ENCODE measurements around the gene BDH1. TPM values are rescaled to one million over a fixed set of nuclear protein-coding genes. Genes with fewer than 3 reads are reported as not detected.

The BDH1 gene
- total and polyA plus RNA-seq, 2 of the 8 experiments (the other 6 are each of a cell fraction or from before 2014, with no cell fraction given): 27.2 to 28.1 TPM

GRCh38 chr3:197539651-197540051 is 16.1 kb downstream of the BDH1 start:
- Histone ChIP-seq H4K20me1 (replicated peaks in 1 of 2; ENCODE audit: control insufficient read depth in 1 of 2, insufficient read depth in 2 of 2, low read length in 2 of 2) (no peaks in the 10 kb centered on the region), H3K27ac (ENCODE audit: low read depth, low read length) (no peak overlapping the region), H2AK5ac (ENCODE audit: low read depth, low read length) (no peak overlapping the region), H3K4me1 (replicated peaks in 1 of 4; ENCODE audit: control insufficient read depth in 3 of 4, insufficient read depth in 4 of 4, low read length in 3 of 4) (peaks cover 11 to 23% (median 17%) of the 10 kb centered on the region in 4 experiments), H3K18ac (ENCODE audit: extremely low read depth, low read length) (no peak overlapping the region), H2AFZ (ENCODE audit: low read length) (no peak overlapping the region), H2BK5ac (ENCODE audit: low read depth, low read length) (no peak overlapping the region), H3K27me3 (replicated peaks in 1 of 4; ENCODE audit: control insufficient read depth in 3 of 4, extremely low read depth in 1 of 4, insufficient read depth in 3 of 4, low read length in 3 of 4) (no peaks in the 10 kb centered on the region; a peak in 2 of 7 replicates), H4K5ac (ENCODE audit: insufficient read length, low read depth, low read length) (no peak overlapping the region), H2BK12ac (ENCODE audit: low read depth, low read length) (no peak overlapping the region), H3K4ac (replicated peaks; ENCODE audit: insufficient read length, low read depth, low read length) (no peak overlapping the region), H2BK20ac (ENCODE audit: low read length) (no peak overlapping the region), H3K9ac (replicated peaks in 1 of 4; ENCODE audit: extremely low read depth in 1 of 4, low read depth in 3 of 4, low read length in 3 of 4) (no peak overlapping the region), H3K4me3 (ENCODE audit: extremely low read depth in 1 of 4, insufficient read depth in 2 of 4, low read depth in 3 of 4, low read length in 4 of 4) (no peak overlapping the region), H3K36me3 (ENCODE audit: control insufficient read depth in 2 of 4, insufficient read depth in 4 of 4, low read length in 3 of 4) (no peaks in the 10 kb centered on the region), H3K56ac (replicated peaks; ENCODE audit: insufficient read length, low read depth, low read length) (no peak overlapping the region), H3K9me3 (ENCODE audit: insufficient read depth in 2 of 2, low read depth in 1 of 2, low read length in 1 of 2) (no peaks in the 10 kb centered on the region), H4K91ac (replicated peaks; ENCODE audit: insufficient read length, low read length) (no peak overlapping the region), H3K4me2 (ENCODE audit: insufficient read depth in 1 of 2, low read depth in 2 of 2, low read length in 2 of 2) (no peak overlapping the region; a peak in 2 of 4 replicates), H3K23me2 (ENCODE audit: low read depth, low read length) (no peaks in the 10 kb centered on the region), H2BK15ac (ENCODE audit: low read length) (no peak overlapping the region; the same call in 1 of the 2 replicates), H3K79me1 (ENCODE audit: low read depth, low read length) (no peaks in the 10 kb centered on the region), H3K23ac (ENCODE audit: insufficient read length) (no peak overlapping the region), H2BK120ac (replicated peaks; ENCODE audit: low read depth, low read length) (no peak overlapping the region), H4K8ac (ENCODE audit: extremely low read depth, insufficient read depth, low read length) (no peak overlapping the region; the same call in 1 of the 2 replicates), H3K14ac (ENCODE audit: insufficient read length) (no peak overlapping the region), H3K79me2 (ENCODE audit: control insufficient read depth in 1 of 2, insufficient read depth in 2 of 2, low read length in 2 of 2) (no peaks in the 10 kb centered on the region)
- no peak for FAIRE-seq
- WGBS, 2 experiments (ENCODE audit: extremely low coverage in 1 of 2, insufficient coverage in 1 of 2, insufficient read length in 1 of 2, insufficient replicate concordance in 2 of 2, low coverage in 1 of 2, low lambda C conversion rate in 2 of 2, missing lambda C conversion rate in 1 of 2): 86% methylated on average over 6 of the region's 6 CpGs; no CpG with 5 or more reads in 1 of the 2 experiments
- POLR2A ChIA-PET (ENCODE audit: partially characterized antibody): interaction anchor here (1.3 to 1.6 kb wide), 3 partner anchors 13 to 17 kb away, joined by 3 to 9 read pairs (median 4); no protein-coding TSS in a partner anchor
- CTCF ChIA-PET (ENCODE audit: partially characterized antibody): interaction anchor here (1.6 to 3.5 kb wide), 4 partner anchors 11 to 59 kb away, joined by 5 to 14 read pairs (median 8); no protein-coding TSS in a partner anchor
- no peak for TF ChIP-seq TEAD4 (IDR thresholded peaks at IDR 0.05; ENCODE audit: low read depth, low read length)
- DNase-seq (ENCODE audit: low read depth in 1 of 2, low spot score in 2 of 2): no peak
